ENCODE data around the gene ASL.
A peak's percentile ranks its signal among the peaks of the same experiment; 100 is the strongest.
"Not testable (repeated sequence)": the region's sequence is repeated elsewhere in the genome, so short reads cannot be mapped to it uniquely, and the experiment has no call there.

Gene ASL

GRCh38 chr7:66123175-66123528, 47.5 kb downstream of the ASL start:
- Mint-ChIP-seq H3K36me3 (ENCODE audit: low read depth) (peaks cover 8% of the 10 kb centered on the region), H3K4me3 (no peak overlapping the region), H3K4me1 (ENCODE audit: low read depth) (peaks cover 33% of the 10 kb centered on the region), H3K27me3 (ENCODE audit: low read depth) (no peaks in the 10 kb centered on the region), H3K9me3 (no peaks in the 10 kb centered on the region), H3K27ac (no peak overlapping the region)
- DNase-seq (ENCODE audit: low spot score) = no peak

- H3K27me3 Mint-ChIP-seq (ENCODE audit: low read depth); H3K36me3 Mint-ChIP-seq (ENCODE audit: low read depth); H3K27ac Mint-ChIP-seq; DNase-seq (ENCODE audit: low spot score); H3K9me3 Mint-ChIP-seq: not testable (repeated sequence)
- peaks cover 25% of the 10 kb centered on the region for H3K4me1 Mint-ChIP-seq (ENCODE audit: low read depth)
- peak overlapping the region; percentile 20 for H3K4me3 Mint-ChIP-seq
Observed at GRCh38 chr7:66124569-66124861, 48.9 kb downstream of the ASL start.

GRCh38 chr7:66125052-66125694, 49.6 kb downstream of the ASL start:
- H3K27ac Mint-ChIP-seq = peak overlapping the region; percentile 20
- H3K36me3 Mint-ChIP-seq (ENCODE audit: low read depth) = peaks cover 7% of the 10 kb centered on the region
- no peak for DNase-seq (ENCODE audit: low spot score)
- peaks cover 28% of the 10 kb centered on the region for H3K4me1 Mint-ChIP-seq (ENCODE audit: low read depth)
- H3K4me3 Mint-ChIP-seq = peak overlapping the region; percentile 10
- H3K27me3 Mint-ChIP-seq (ENCODE audit: low read depth) = no peaks in the 10 kb centered on the region
- H3K9me3 Mint-ChIP-seq = no peaks in the 10 kb centered on the region

DNA sequence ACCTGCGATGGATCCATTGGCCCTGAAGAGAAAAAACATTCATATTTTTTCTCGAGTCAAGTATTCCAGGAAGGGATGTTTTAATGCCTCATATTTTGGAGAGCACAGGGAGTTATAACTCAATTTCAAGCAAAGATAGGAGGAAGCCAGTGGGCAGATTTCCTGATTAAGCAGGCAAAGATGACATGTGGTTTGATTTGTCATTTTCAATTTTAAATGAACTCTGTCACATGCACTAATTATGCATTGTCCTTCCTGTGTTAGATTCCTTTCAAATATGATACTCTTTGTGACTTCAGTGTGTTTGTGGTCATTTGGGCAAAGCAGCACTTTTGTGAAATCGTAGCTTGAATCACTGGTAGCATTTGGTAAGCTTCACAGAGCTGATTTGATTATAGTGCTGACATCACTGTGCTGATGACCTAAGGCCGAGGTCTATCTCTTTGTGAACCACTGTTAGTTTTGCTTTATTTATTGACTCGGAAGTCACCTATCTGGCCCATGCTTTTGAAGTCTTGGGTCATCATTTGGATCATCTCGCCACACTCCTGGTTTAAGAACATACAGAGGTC, 50.2 kb downstream of the ASL start:
- Mint-ChIP-seq H3K36me3 (ENCODE audit: low read depth) (peaks cover 11% of the 10 kb centered on the region), H3K4me1 (ENCODE audit: low read depth) (peaks cover 28% of the 10 kb centered on the region), H3K27ac (peak overlapping the region; percentile 17), H3K4me3 (peak overlapping the region; percentile 10)
- DNase-seq (ENCODE audit: low spot score) = peak; percentile 14
- H3K27me3 Mint-ChIP-seq (ENCODE audit: low read depth); H3K9me3 Mint-ChIP-seq: not testable (repeated sequence)

GRCh38 chr7:66127172-66127571, 51.6 kb downstream of the ASL start:
- not testable (repeated sequence) for H3K4me3 Mint-ChIP-seq; H3K27me3 Mint-ChIP-seq (ENCODE audit: low read depth); DNase-seq (ENCODE audit: low spot score); H3K27ac Mint-ChIP-seq; H3K9me3 Mint-ChIP-seq
- Mint-ChIP-seq H3K36me3 (ENCODE audit: low read depth) (peaks cover 20% of the 10 kb centered on the region), H3K4me1 (ENCODE audit: low read depth) (peaks cover 28% of the 10 kb centered on the region)

DNA sequence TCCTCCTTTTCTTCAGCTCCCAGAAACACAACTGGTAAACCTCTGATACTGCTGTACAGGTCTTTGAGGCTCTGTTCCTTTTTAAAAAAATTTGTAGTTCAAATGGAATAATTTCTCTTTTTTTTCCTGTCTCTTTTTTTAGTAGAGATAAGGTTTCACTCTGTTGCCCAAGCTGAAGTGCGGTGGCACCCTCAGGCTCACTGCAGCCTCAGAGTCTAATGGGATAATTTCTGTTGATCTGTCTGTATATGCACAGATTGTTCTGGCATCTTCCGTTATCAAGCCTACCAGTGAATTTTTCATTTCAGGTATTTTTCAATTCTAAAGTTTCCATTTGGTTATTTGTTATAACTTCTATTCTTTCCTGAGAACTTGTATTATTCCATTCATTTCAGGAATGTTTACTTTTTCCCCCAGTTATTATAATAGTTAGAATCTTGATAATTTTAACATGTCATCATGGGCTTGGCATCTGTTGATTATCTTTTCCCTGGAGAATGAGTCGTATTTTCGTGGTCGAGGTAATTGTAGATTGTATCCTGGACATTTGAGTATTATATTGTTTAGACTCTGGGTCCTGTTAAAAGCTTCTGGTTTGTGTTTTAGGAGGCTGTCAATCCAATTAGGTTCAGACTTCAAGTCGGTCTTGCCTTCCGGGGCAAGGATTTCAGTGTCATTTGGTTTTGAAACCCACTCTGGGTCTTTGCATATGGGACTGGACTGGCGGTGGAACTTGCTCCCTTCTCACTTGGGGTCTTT, 63.6 kb downstream of the ASL start:
- no peaks in the 10 kb centered on the region for H3K9me3 Mint-ChIP-seq
- no peaks in the 10 kb centered on the region for H3K27me3 Mint-ChIP-seq (ENCODE audit: low read depth)
- H3K36me3 Mint-ChIP-seq (ENCODE audit: low read depth) = peaks cover 56% of the 10 kb centered on the region
- no peak overlapping the region for H3K4me3 Mint-ChIP-seq
- H3K4me1 Mint-ChIP-seq (ENCODE audit: low read depth) = no peaks in the 10 kb centered on the region
- no peak for DNase-seq (ENCODE audit: low spot score)
- H3K27ac Mint-ChIP-seq = no peak overlapping the region

GRCh38 chr7:66140924-66141323, 65.3 kb downstream of the ASL start:
- Mint-ChIP-seq H3K27me3 (ENCODE audit: low read depth) (no peaks in the 10 kb centered on the region), H3K36me3 (ENCODE audit: low read depth) (peaks cover 56% of the 10 kb centered on the region), H3K4me1 (ENCODE audit: low read depth) (no peaks in the 10 kb centered on the region), H3K9me3 (no peaks in the 10 kb centered on the region), H3K27ac (no peak overlapping the region), H3K4me3 (no peak overlapping the region)
- DNase-seq (ENCODE audit: low spot score) = no peak

DNA sequence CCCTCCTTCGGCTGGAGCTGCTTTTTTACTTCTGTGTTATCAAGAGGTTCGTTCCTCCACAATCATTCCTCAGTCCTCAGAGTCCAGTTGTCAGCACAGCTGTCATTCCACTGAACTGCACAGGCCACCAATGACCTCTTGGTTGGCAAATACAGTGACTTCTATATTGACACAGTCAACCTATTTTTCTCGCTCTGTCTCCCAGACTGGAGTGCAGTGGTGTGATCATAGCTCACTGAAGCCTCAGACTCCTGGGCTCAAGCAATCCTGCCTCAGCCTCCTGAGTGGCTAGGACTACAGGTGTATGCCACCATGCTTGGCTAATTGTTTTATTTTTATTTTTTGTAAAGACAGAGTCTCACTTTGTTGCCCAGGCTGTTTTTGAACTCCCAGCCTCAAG, 66.7 kb downstream of the ASL start:
- no peaks in the 10 kb centered on the region for H3K9me3 Mint-ChIP-seq
- H3K36me3 Mint-ChIP-seq (ENCODE audit: low read depth) = peaks cover 60% of the 10 kb centered on the region
- peaks cover 3% of the 10 kb centered on the region for H3K4me1 Mint-ChIP-seq (ENCODE audit: low read depth)
- peak overlapping the region; percentile 48 for H3K27ac Mint-ChIP-seq
- H3K4me3 Mint-ChIP-seq = no peak overlapping the region
- DNase-seq (ENCODE audit: low spot score) = no peak
- no peaks in the 10 kb centered on the region for H3K27me3 Mint-ChIP-seq (ENCODE audit: low read depth)

DNA sequence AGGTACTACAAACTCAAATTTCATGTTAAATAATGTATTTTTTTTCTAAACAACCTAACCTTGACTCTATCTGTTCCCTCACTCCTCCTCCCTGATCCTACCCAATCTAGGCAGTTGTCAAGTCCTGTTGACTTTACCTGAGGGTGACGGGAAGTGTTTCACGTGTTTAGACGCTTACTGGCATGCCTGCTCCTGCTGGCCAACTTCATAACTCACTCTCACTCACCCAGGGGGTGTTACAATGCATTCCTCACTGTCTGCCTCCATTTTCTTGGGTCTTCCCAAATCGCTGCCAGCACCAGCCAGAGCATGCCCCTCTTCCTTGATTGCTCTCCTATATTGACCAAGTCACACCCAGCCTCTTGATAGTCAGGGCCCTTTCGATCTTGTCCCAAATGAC, 67.4 kb downstream of the ASL start:
- Mint-ChIP-seq H3K4me3 (no peak overlapping the region), H3K9me3 (no peaks in the 10 kb centered on the region), H3K4me1 (ENCODE audit: low read depth) (peaks cover 3% of the 10 kb centered on the region), H3K27ac (peak overlapping the region; percentile 16), H3K36me3 (ENCODE audit: low read depth) (peaks cover 58% of the 10 kb centered on the region), H3K27me3 (ENCODE audit: low read depth) (no peaks in the 10 kb centered on the region)
- DNase-seq (ENCODE audit: low spot score) = no peak
